ENCODE results near the gene TRPM5.

DNA sequence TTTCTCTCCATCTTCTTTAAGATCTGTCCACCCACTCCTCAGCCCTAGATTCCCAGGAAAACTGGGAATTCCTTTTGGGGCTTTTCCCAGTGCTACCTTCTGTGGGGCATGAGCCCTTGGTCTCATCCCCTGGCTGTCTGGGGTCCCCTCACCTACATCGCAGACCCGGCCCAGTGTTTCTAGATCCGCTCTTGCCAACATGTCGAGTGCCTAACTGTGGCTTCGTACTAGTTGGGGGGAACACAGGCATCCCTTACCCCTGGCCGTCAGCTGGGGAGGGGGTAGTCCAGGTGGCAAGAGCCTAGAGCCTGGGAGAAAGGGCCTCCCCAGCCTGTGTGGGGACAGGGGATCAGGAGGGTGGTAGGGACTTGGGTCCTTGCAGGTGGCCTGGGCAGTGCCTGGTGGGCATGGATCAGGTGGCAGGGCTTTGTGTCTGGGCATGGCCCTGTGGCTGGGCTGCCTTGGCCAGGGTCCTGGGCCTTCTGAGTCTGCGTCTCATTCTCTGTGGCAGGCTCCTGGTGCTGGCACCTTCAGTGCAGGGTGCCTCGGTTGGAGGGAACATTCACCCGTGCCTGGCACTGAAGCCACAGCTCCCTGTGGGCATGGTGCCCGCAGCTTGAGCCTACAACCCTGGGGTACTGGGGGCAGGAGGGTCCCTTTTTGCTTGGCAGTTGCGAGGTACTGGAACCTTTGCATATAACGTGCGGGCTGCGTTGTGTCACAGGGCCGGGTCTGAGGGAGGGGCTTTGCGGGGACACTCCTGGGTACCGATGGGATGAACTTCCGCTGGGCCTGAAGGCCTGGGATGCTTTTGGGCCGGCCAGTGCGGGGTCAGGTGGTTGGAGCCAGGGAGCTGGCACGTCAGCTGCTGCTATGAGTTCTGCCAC is 4.6 kb upstream of the TRPM5 start:
- TF ChIP-seq, protein P1, sequence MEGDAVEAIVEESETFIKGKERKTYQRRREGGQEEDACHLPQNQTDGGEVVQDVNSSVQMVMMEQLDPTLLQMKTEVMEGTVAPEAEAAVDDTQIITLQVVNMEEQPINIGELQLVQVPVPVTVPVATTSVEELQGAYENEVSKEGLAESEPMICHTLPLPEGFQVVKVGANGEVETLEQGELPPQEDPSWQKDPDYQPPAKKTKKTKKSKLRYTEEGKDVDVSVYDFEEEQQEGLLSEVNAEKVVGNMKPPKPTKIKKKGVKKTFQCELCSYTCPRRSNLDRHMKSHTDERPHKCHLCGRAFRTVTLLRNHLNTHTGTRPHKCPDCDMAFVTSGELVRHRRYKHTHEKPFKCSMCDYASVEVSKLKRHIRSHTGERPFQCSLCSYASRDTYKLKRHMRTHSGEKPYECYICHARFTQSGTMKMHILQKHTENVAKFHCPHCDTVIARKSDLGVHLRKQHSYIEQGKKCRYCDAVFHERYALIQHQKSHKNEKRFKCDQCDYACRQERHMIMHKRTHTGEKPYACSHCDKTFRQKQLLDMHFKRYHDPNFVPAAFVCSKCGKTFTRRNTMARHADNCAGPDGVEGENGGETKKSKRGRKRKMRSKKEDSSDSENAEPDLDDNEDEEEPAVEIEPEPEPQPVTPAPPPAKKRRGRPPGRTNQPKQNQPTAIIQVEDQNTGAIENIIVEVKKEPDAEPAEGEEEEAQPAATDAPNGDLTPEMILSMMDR (conservative IDR thresholded peaks at IDR 0.05; ENCODE audit: low read length) = no peak
- TF ChIP-seq EZH2phosphoT487 (IDR thresholded peaks at IDR 0.05; ENCODE audit: borderline replicate concordance, low read depth, low read length) = no peak

All from OCI-LY7 (cell line).